HCT116 (cell line): Measurements from ENCODE around the gene IL22RA2.

ENCODE experiments used
- ATF3 ChIP-seq: IDR thresholded peaks from 2 replicates; pipeline ENCODE4 v1.6.1; 2012
- CTCF ChIP-seq, 3 experiments: fragments of 200-600 bp in 1 of 3; sonication (generic) in 1 of 3; IDR thresholded peaks in 2 of 3; conservative IDR thresholded peaks in 1 of 3; 2 replicates each; pipeline ENCODE4 v1.5.1; 2012 to 2017; ENCODE audit warnings: low read depth in 2 of 3, low read length in 2 of 3, antibody characterized with exemption in 1 of 3, borderline replicate concordance in 1 of 3, control low read depth in 1 of 3, mild to moderate bottlenecking in 1 of 3, mixed read lengths in 1 of 3, mixed run types in 1 of 3, moderate library complexity in 1 of 3; ENCODE audit not compliant: insufficient read depth in 1 of 3
- EZH2 ChIP-seq: fragments of 200-600 bp; sonication (generic); IDR thresholded peaks from 2 replicates; pipeline ENCODE4 v1.6.1; 2017; ENCODE audit warnings: antibody characterized with exemption, mixed run types
- POLR2A ChIP-seq: IDR thresholded peaks from 2 replicates; pipeline ENCODE4 v1.7.0; 2011; ENCODE audit warnings: borderline replicate concordance; ENCODE audit not compliant: insufficient read depth, insufficient read length; ENCODE audit errors: extremely low read depth
- POLR2AphosphoS5 ChIP-seq: IDR thresholded peaks from 2 replicates; pipeline ENCODE4 v1.6.1; 2011; ENCODE audit warnings: mild to moderate bottlenecking, low read depth, low read length, moderate library complexity
- RAD21 ChIP-seq: IDR thresholded peaks from 2 replicates; pipeline ENCODE4 v1.6.1; 2012; ENCODE audit warnings: low read depth, mild to moderate bottlenecking
- REST ChIP-seq: IDR thresholded peaks from 2 replicates; pipeline ENCODE4 v1.6.1; 2012; ENCODE audit warnings: low read depth
- SP1 ChIP-seq: IDR thresholded peaks from 2 replicates; pipeline ENCODE4 v1.6.1; 2012; ENCODE audit warnings: low read depth
- YY1 ChIP-seq: IDR thresholded peaks from 2 replicates; pipeline ENCODE4 v1.6.1; 2011; ENCODE audit warnings: low read length, low read depth, moderate library complexity, mild to moderate bottlenecking; ENCODE audit not compliant: insufficient replicate concordance; ENCODE audit errors: extremely low read depth
- ZNF274 ChIP-seq: fragments of 200-500 bp; sonication (Bioruptor generic); IDR thresholded peaks from 2 replicates; pipeline ENCODE4 v1.6.1; 2014; ENCODE audit warnings: mild to moderate bottlenecking, low read depth, low read length, inconsistent platforms

- TF ChIP-seq ATF3 (no peak), POLR2A (no peak), RAD21 (no peak), CTCF (IDR thresholded peaks at IDR 0.05 in 2 of 3, conservative IDR thresholded peaks at IDR 0.05 in 1 of 3; ENCODE audit: borderline replicate concordance in 1 of 3, insufficient read depth in 1 of 3, low read depth in 2 of 3, low read length in 2 of 3) (no peak), YY1 (no peak), EZH2 (no peak), ZNF274 (no peak), SP1 (no peak), POLR2AphosphoS5 (no peak), REST (no peak)
These were observed 77.7 kb downstream of the IL22RA2 start for GRCh38 chr6:137095651-137096238.
